Activated T-helper 2 cell treated with anti-CD3 and anti-CD28 coated beads, Interferon-gamma antibody, Interleukin-2, Interleukin-4, amounts not matched to agents 10 μg/mL and 5 μg/mL and 100 μg/mL, durations not matched to agents 14 hours and 24 hours and 36 hours (primary cell): ENCODE measurements around the gene UHRF1. TPM values are rescaled to one million over a fixed set of nuclear protein-coding genes. Genes with fewer than 3 reads are reported as not detected.
"Not testable (repeated sequence)": the region's sequence is repeated elsewhere in the genome, so short reads cannot be mapped to it uniquely, and the experiment has no call there.

ENCODE experiments used
- DNase-seq: peaks from one replicate; pipeline ENCODE4 v3.0.0; 2021; ENCODE audit warnings: low spot score
- H3K27ac Mint-ChIP-seq: one replicate; pipeline ENCODE4 v1.8.0; 2021; ENCODE audit warnings: mixed read lengths
- H3K27me3 Mint-ChIP-seq: one replicate; pipeline ENCODE4 v1.8.0; 2021; ENCODE audit warnings: low read depth, mixed read lengths
- H3K36me3 Mint-ChIP-seq: one replicate; pipeline ENCODE4 v1.8.0; 2021; ENCODE audit warnings: low read depth, mixed read lengths
- H3K4me1 Mint-ChIP-seq: one replicate; pipeline ENCODE4 v1.8.0; 2021; ENCODE audit warnings: low read depth, mixed read lengths
- H3K4me3 Mint-ChIP-seq: one replicate; pipeline ENCODE4 v1.8.0; 2021; ENCODE audit warnings: low read depth, mild to moderate bottlenecking, moderate library complexity, mixed read lengths
- H3K9me3 Mint-ChIP-seq: one replicate; pipeline ENCODE4 v1.8.0; 2021; ENCODE audit warnings: mixed read lengths
- intact Hi-C: fragments of 100-400 bp; cut with micrococcal nuclease; formaldehyde crosslinking; loops from one replicate; pipeline ENCODE4 v1.15.1; 2023
- total RNA-seq: library from RNA; stranded (reverse); gene quantifications from 2 replicates; pipeline ENCODE4 v1.2.3, GENCODE V29; 2022

The UHRF1 gene
- total RNA-seq, 1 donor from 2014 or later: 138 TPM

GRCh38 chr19:4971816-4972495, 62.7 kb downstream of the UHRF1 start:
- Mint-ChIP-seq H3K36me3 (peaks cover 26% of the 10 kb centered on the region), H3K9me3 (no peaks in the 10 kb centered on the region), H3K27ac (no peak overlapping the region), H3K4me1 (peaks cover 41% of the 10 kb centered on the region), H3K27me3 (no peaks in the 10 kb centered on the region), H3K4me3 (peak overlapping the region; percentile 96)
- DNase-seq: no peak
- intact Hi-C loops: no loop called here

DNA sequence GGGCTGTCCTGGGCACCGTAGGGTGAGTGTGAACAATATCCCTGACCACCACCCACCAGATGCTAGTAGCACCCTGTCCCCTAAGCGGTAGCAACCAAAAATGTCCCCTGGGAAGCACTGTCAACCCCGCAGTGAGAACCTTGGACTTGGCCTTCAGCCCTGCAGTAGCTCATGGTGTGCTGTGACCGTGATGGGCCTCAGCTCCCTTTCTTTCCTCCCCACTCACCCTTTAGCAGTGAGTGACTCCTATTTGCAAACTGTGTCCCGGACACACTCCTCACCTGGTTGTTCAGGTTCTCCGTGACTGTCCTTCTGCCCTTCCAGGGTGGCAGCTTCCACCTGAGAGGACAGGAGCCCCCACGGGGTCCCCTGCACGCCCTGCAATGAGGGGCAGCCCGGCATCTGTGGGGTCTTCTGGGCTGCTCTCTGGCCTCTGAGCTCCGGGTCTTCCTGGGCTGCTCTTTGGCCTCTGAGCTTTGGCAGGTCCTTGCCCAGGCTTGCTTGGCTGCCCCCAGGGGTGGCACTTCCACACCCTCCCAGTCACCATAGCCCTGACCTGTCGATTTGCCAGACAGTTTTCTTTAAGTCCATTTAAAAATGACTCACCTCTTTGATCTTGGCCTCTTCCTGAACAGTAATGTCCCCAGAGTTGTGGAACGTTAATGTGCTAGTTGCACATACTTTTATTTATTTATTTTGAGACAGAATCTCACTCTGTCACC, 63.4 kb downstream of the UHRF1 start:
- peak overlapping the region; percentile 66 for H3K4me3 Mint-ChIP-seq
- H3K36me3 Mint-ChIP-seq: peaks cover 29% of the 10 kb centered on the region
- H3K27me3 Mint-ChIP-seq: no peaks in the 10 kb centered on the region
- intact Hi-C loops: no loop called here
- DNase-seq: no peak
- peaks cover 36% of the 10 kb centered on the region for H3K4me1 Mint-ChIP-seq
- no peak overlapping the region for H3K27ac Mint-ChIP-seq
- no peaks in the 10 kb centered on the region for H3K9me3 Mint-ChIP-seq

- H3K4me3 Mint-ChIP-seq: no peak overlapping the region
These were observed 65.7 kb downstream of the UHRF1 start for GRCh38 chr19:4974880-4975469.

GRCh38 chr19:4975601-4976000, 66.3 kb downstream of the UHRF1 start:
- H3K27me3 Mint-ChIP-seq, H3K27ac Mint-ChIP-seq, H3K9me3 Mint-ChIP-seq, intact Hi-C loops, DNase-seq, H3K4me3 Mint-ChIP-seq: not testable (repeated sequence)
- peaks cover 27% of the 10 kb centered on the region for H3K36me3 Mint-ChIP-seq
- H3K4me1 Mint-ChIP-seq: peaks cover 20% of the 10 kb centered on the region

More at GRCh38 chr19:4974880-4975469, 65.7 kb downstream of the UHRF1 start:
- no peak for DNase-seq
- Mint-ChIP-seq H3K27ac (peak overlapping the region; percentile 35), H3K36me3 (peaks cover 29% of the 10 kb centered on the region), H3K9me3 (no peaks in the 10 kb centered on the region), H3K27me3 (no peaks in the 10 kb centered on the region), H3K4me1 (peaks cover 26% of the 10 kb centered on the region)
- intact Hi-C loops: no loop called here

GRCh38 chr19:4976401-4977298, 67.3 kb downstream of the UHRF1 start:
- intact Hi-C loops: no loop called here
- H3K36me3 Mint-ChIP-seq: peaks cover 22% of the 10 kb centered on the region
- peaks cover 11% of the 10 kb centered on the region for H3K4me1 Mint-ChIP-seq
- DNase-seq: no peak
- no peak overlapping the region for H3K4me3 Mint-ChIP-seq
- H3K9me3 Mint-ChIP-seq: no peaks in the 10 kb centered on the region
- H3K27me3 Mint-ChIP-seq: no peaks in the 10 kb centered on the region
- H3K27ac Mint-ChIP-seq: no peak overlapping the region

DNA sequence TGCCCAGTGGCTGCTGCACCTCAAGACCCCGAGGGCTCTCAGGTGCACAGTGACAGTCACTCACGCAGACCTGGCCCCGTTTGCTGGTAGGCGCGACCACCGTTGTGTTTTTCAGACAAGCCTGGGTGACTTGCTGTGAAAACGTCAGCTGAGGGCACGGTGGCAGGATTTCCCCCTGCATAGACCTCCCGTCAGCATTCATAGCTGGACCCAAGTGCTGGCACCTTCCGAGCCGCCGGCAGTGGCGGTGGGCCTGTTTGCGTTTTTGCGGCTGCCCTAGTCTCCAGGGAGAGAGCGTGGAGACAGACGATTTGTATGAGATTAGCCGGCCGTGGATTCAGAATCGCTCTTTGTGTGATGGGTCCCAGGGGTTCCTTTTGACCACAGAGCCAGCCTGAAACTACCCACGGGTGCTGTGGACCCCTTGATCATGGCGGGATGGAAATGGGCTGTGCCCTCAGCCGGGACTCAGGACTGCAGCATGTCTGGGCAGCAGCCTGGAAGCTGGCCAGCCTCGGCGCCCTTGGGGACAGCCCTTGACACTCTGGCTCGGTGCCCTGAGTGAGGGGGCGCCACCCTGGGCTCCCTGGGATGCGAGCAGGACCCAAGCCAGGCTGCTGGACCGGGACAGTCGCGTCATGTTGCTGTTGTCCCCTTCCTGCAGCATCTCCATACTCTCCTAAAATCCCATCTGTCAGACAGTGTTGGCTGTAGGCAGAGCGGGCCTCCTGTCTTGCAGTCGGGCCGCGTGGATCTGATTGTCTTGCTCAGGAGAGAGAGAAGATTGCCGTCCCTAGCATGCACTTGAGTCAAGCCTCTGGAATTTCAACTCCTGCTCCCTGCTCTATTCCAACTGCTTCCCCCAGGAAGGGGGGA, 68.2 kb downstream of the UHRF1 start:
- no peaks in the 10 kb centered on the region for H3K27me3 Mint-ChIP-seq
- no peak overlapping the region for H3K27ac Mint-ChIP-seq
- H3K9me3 Mint-ChIP-seq: no peaks in the 10 kb centered on the region
- DNase-seq: no peak
- peaks cover 22% of the 10 kb centered on the region for H3K36me3 Mint-ChIP-seq
- intact Hi-C loops: no loop called here
- H3K4me3 Mint-ChIP-seq: no peak overlapping the region
- H3K4me1 Mint-ChIP-seq: peaks cover 7% of the 10 kb centered on the region

GRCh38 chr19:4979211-4979807, 70.0 kb downstream of the UHRF1 start:
- H3K4me1 Mint-ChIP-seq: peaks cover 5% of the 10 kb centered on the region
- H3K27me3 Mint-ChIP-seq: no peaks in the 10 kb centered on the region
- intact Hi-C loops: no loop called here
- no peak overlapping the region for H3K4me3 Mint-ChIP-seq
- peaks cover 22% of the 10 kb centered on the region for H3K36me3 Mint-ChIP-seq
- DNase-seq: no peak
- H3K9me3 Mint-ChIP-seq: no peaks in the 10 kb centered on the region
- H3K27ac Mint-ChIP-seq: no peak overlapping the region

DNA sequence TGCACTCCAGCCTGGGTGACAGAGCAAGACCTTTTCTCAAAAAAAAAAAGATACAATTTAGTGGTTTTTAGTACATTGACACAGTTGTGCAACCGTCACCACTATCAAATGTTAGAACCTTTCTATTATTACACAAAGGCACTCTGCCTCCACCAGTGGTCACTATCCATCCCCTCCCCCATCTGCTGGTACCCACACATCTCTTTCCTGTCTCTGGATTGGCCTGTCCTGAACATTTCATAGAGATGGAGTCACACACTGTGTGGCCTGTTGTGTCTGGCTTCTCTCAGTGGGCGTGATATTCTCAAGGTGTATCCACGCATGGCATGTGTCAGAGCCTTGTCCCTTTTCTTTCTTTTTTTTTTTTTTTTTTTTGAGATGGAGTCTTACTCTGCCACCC, 70.8 kb downstream of the UHRF1 start:
- Mint-ChIP-seq H3K27ac (no peak overlapping the region), H3K36me3 (peaks cover 18% of the 10 kb centered on the region), H3K27me3 (no peaks in the 10 kb centered on the region), H3K4me3 (no peak overlapping the region), H3K9me3 (no peaks in the 10 kb centered on the region), H3K4me1 (peaks cover 2% of the 10 kb centered on the region)
- no peak for DNase-seq
- intact Hi-C loops: no loop called here

DNA sequence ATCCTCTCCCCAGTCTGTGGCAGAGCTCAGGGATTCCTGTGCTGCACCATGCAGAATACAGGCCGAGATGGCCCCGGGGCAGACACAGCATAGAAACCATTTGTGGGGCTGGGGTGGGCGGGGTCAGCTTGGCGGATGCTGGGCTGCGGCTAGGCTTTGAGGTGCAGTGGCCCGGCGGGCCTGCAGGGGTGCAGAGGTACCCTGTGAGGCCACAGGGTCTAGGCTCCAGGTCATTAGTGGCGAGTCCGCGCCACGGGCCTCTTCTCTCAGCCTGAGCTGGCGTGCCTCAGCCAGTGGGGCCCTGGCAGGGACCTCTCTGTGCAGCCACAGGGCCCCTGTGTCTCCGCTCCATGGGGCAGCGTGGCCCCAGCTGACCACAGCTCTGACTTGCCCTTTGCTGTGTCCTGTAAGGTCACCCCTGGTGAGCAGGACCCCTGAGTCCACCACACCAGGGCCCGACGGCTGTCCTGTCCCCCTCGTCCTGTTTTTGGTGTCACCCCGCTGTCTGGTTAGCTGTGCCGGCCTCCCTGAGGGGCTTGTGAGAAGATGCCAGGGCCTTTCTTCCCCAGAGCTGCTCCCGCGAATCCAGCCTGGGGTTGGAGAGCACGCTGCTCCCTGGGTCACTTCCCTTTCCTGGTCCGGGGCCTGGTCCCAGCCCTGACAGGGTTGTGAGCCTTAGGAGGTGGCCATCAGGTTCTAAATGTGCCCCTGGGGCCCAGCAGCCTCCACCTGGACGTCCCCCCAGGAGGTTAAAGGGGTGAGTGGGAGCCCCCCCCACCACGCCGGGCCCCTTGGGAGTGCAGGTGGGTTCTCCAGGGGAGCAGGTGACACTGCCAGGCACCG, 71.8 kb downstream of the UHRF1 start:
- Mint-ChIP-seq H3K4me1 (no peaks in the 10 kb centered on the region), H3K36me3 (peaks cover 15% of the 10 kb centered on the region), H3K4me3 (no peak overlapping the region), H3K9me3 (no peaks in the 10 kb centered on the region), H3K27me3 (no peaks in the 10 kb centered on the region), H3K27ac (no peak overlapping the region)
- intact Hi-C loops: no loop called here
- no peak for DNase-seq

DNA sequence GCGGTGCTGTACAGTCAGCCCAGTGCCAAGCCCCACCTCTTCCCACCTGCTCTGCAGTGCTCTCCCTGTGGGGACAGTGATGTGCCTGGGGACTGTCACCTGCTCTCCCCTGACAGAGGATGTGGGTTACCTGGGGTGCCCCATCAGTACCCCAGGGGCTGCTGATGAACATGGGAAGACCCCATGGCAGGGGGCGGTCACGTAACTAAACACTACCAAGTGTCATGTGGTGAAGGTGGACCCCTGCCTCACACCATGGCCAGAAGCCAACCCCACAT, 72.3 kb downstream of the UHRF1 start:
- no peaks in the 10 kb centered on the region for H3K9me3 Mint-ChIP-seq
- no peaks in the 10 kb centered on the region for H3K27me3 Mint-ChIP-seq
- peaks cover 14% of the 10 kb centered on the region for H3K36me3 Mint-ChIP-seq
- intact Hi-C loops: no loop called here
- H3K4me1 Mint-ChIP-seq: no peaks in the 10 kb centered on the region
- H3K4me3 Mint-ChIP-seq: no peak overlapping the region
- no peak overlapping the region for H3K27ac Mint-ChIP-seq
- no peak for DNase-seq

- no peak overlapping the region for H3K27ac Mint-ChIP-seq
- no peak overlapping the region for H3K4me3 Mint-ChIP-seq
- H3K27me3 Mint-ChIP-seq: no peaks in the 10 kb centered on the region
- intact Hi-C loops: no loop called here
- peaks cover 3% of the 10 kb centered on the region for H3K36me3 Mint-ChIP-seq
- DNase-seq: no peak
- H3K9me3 Mint-ChIP-seq: no peaks in the 10 kb centered on the region
- peaks cover 3% of the 10 kb centered on the region for H3K4me1 Mint-ChIP-seq
These were observed 74.2 kb downstream of the UHRF1 start for GRCh38 chr19:4983346-4984105.
